ENCODE results near the gene EID1. TPM values are rescaled to one million over a fixed set of nuclear protein-coding genes. Genes with fewer than 3 reads are reported as not detected.

The EID1 gene
- total RNA-seq = 133 and 143 TPM in 2 replicates
- long read RNA-seq, transcript EID1-201 (1 exons, 2,298 nt) = major isoform, 371 of 371 reads
- long read RNA-seq, partial matches to known transcripts = 0 of 371 reads
- long read RNA-seq, other reads (novel, unspliced or antisense) = 0 of 371 reads

DNA sequence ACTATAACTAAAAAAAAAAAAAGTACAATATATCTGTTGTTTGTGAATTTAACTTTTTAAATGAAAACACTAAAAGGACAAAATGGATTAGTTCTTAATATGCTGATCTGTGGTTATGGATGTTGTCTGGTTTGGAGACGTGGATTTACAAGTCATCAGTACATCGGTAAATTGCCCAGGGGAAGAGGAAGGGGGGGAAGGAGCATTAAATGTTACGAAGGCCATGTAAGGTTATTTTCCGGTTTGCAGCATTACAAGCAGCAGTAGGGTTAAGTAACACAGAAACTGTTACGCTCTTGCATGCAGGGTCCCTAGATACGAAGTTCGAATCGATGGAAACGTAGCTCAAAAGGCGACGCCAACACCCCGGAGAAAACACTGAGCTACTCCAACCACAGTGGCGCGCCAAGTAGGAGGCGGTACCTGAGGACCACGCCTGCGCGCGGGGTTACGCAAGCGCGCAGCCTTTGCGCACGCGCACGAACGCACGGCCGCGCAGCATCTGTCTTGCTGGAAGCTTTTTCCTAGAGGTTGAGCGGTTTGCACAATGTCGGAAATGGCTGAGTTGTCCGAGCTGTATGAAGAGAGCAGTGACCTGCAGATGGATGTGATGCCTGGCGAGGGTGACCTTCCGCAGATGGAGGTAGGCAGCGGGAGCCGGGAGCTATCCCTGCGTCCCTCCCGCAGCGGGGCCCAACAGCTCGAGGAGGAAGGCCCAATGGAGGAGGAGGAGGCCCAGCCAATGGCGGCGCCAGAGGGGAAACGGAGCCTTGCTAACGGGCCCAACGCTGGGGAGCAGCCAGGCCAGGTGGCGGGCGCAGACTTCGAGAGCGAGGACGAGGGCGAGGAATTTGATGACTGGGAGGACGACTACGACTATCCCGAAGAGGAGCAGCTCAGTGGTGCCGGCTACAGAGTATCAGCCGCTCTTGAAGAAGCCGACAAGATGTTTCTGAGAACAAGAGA is at the start of gene EID1:
TSS of gene EID1 (plus strand) at position 505 of the 966 bp plus-strand sequence. CDS start at position 548, 43 bp downstream.
- peak within 1 kb of the TSS; percentile 98 for H3K4me3 Mint-ChIP-seq (ENCODE audit: low read depth)
- no peaks in the 10 kb centered on the region for H3K36me3 Mint-ChIP-seq (ENCODE audit: insufficient read depth)
- TF ChIP-seq CTCF (IDR thresholded peaks at IDR 0.05; ENCODE audit: unreplicated experiment) = peak; percentile 5
- peak within 1 kb of the TSS; percentile 99 for H3K27ac Mint-ChIP-seq
- no peaks in the 10 kb centered on the region for H3K9me3 Mint-ChIP-seq (ENCODE audit: low read depth)
- peaks cover 18% of the 10 kb centered on the region for H3K4me1 Mint-ChIP-seq (ENCODE audit: low read depth)
- H3K27me3 Mint-ChIP-seq = peaks cover 9% of the 10 kb centered on the region
- peak; percentile 88 for DNase-seq (ENCODE audit: low spot score, unreplicated experiment)

DNA sequence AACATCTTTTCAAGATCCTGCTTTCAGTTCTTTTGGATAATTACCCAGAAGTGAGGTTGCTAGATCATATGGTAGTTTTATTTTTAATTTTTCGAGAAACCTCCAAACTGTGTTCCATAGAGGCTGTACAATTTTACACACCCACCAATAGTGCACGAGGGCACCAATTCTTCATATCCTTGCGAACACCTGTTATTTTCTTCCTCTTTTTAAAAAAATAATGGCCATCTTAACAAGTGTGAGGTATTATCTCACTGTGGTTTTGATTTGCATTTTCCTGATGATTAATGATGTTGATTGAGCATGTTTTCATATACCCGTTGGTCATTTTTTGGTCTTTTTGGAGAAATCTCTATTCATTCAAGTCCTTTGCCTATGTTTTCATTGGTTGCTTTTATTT is 49.5 kb upstream of the EID1 start:
- DNase-seq (ENCODE audit: low spot score, unreplicated experiment) = no peak
- H3K4me3 Mint-ChIP-seq (ENCODE audit: low read depth) = no peak overlapping the region
- TF ChIP-seq CTCF (IDR thresholded peaks at IDR 0.05; ENCODE audit: unreplicated experiment) = no peak
- no peak overlapping the region for H3K27ac Mint-ChIP-seq
- no peaks in the 10 kb centered on the region for H3K27me3 Mint-ChIP-seq
- H3K9me3 Mint-ChIP-seq (ENCODE audit: low read depth) = peaks cover 5% of the 10 kb centered on the region
- peaks cover 1% of the 10 kb centered on the region for H3K4me1 Mint-ChIP-seq (ENCODE audit: low read depth)
- no peaks in the 10 kb centered on the region for H3K36me3 Mint-ChIP-seq (ENCODE audit: insufficient read depth)

- DNase-seq (ENCODE audit: low spot score, unreplicated experiment) = no peak
- Mint-ChIP-seq H3K4me1 (ENCODE audit: low read depth) (peaks cover 1% of the 10 kb centered on the region), H3K27me3 (no peaks in the 10 kb centered on the region), H3K4me3 (ENCODE audit: low read depth) (no peak overlapping the region), H3K36me3 (ENCODE audit: insufficient read depth) (no peaks in the 10 kb centered on the region), H3K27ac (no peak overlapping the region), H3K9me3 (ENCODE audit: low read depth) (peaks cover 5% of the 10 kb centered on the region)
- TF ChIP-seq CTCF (IDR thresholded peaks at IDR 0.05; ENCODE audit: unreplicated experiment) = no peak
Measured at GRCh38 chr15:48828906-48829305, 49.0 kb upstream of the EID1 start.

DNA sequence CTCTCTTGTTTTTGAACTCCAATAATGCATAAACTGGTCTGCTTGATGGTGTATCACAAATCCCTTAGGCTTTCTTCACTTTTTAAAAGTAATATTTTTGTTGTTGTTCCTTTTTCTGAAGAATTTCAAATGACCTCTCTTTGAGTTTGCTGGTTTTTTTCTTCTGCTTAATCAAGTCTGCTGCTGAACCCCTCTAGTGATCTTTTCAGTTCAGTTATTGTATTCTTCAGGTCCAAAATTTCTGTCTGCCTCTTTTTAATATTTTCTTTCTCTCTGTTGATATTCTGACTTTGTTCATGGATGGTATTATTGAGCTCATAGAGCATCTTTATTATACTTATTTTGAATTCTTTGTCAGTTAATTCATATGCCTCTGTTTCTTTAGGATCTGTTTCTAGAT is 45.3 kb upstream of the EID1 start:
- H3K27ac Mint-ChIP-seq = no peak overlapping the region
- peaks cover 5% of the 10 kb centered on the region for H3K9me3 Mint-ChIP-seq (ENCODE audit: low read depth)
- no peaks in the 10 kb centered on the region for H3K36me3 Mint-ChIP-seq (ENCODE audit: insufficient read depth)
- H3K4me3 Mint-ChIP-seq (ENCODE audit: low read depth) = no peak overlapping the region
- TF ChIP-seq CTCF (IDR thresholded peaks at IDR 0.05; ENCODE audit: unreplicated experiment) = no peak
- no peaks in the 10 kb centered on the region for H3K4me1 Mint-ChIP-seq (ENCODE audit: low read depth)
- no peak for DNase-seq (ENCODE audit: low spot score, unreplicated experiment)
- H3K27me3 Mint-ChIP-seq = no peaks in the 10 kb centered on the region

DNA sequence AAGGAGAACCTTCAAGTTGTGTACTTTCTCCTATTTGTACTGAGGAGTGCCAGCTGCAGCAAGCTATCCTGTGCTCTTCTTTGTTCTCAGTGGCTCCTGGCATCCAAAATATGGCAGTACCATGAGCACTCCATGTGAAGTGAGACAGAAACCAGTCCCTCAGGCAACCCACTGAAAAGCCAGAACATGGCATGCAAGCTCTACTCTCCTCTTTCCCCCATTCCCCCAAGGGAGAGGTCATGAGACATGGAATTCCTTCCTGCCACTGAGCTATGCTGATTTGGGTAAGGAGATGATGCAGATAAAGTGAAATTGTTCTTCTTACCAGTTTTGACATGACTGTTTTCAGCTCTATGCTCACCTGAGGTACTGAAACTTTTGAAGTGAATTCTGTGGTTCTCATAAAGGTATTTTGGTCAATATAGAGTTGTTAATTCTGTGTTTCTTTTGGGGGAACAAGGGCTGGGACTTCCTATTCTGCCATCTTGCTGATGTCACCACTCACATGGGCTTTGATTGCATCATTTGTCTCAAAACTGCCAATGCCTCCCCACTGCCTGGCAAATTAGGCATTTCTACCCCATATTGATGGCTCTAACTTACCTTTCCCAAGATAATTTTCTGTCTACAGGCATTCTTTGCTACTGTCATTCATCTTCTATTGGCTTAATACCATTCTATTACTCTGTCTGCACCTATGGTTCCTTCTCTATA is 44.3 kb upstream of the EID1 start:
- H3K4me1 Mint-ChIP-seq (ENCODE audit: low read depth) = no peaks in the 10 kb centered on the region
- H3K9me3 Mint-ChIP-seq (ENCODE audit: low read depth) = peaks cover 5% of the 10 kb centered on the region
- H3K27me3 Mint-ChIP-seq = no peaks in the 10 kb centered on the region
- no peak for TF ChIP-seq CTCF (IDR thresholded peaks at IDR 0.05; ENCODE audit: unreplicated experiment)
- no peak overlapping the region for H3K27ac Mint-ChIP-seq
- no peak overlapping the region for H3K4me3 Mint-ChIP-seq (ENCODE audit: low read depth)
- no peak for DNase-seq (ENCODE audit: low spot score, unreplicated experiment)
- no peaks in the 10 kb centered on the region for H3K36me3 Mint-ChIP-seq (ENCODE audit: insufficient read depth)
